Lower leg skin (tissue), 4 donors: Measurements from ENCODE around the gene OTUD3. TPM values are rescaled to one million over a fixed set of nuclear protein-coding genes. Genes with fewer than 3 reads are reported as not detected.
A peak's percentile ranks its signal among the peaks of the same experiment; 100 is the strongest.

Experiments
- DNase-seq, 2 donors: peaks; one replicate each; pipeline ENCODE4 v3.0.0-alpha.2; 2019; ENCODE audit warnings: low spot score in 2 of 2
- H3K4me3 ChIP-seq: fragments of 200-600 bp; sonication (generic); 2 replicates; pipeline ENCODE4 v1.5.1; 2017; ENCODE audit warnings: mild to moderate bottlenecking, low read depth; ENCODE audit not compliant: poor library complexity, severe bottlenecking
- POLR2A ChIP-seq, 2 donors: fragments of 450-650 bp; IDR thresholded peaks; one replicate each; pipeline ENCODE4 v1.6.1; 2016 to 2017; ENCODE audit warnings: antibody characterized with exemption in 2 of 2, mild to moderate bottlenecking in 1 of 2, moderate library complexity in 1 of 2
- WGBS, 2 donors: methylation state at CpG; one replicate each; pipeline ENCODE4 v1.1.5; 2018; 5-methylcytosine and 5-hydroxymethylcytosine counted together
- intact Hi-C: fragments of 100-400 bp; cut with DNase I; formaldehyde crosslinking; loops from one replicate; pipeline ENCODE4 v1.15.0; 2023; ENCODE audit warnings: low total_unique reads
- total RNA-seq, 4 donors: library from RNA; depleted of rRNA; stranded (reverse); fragments of >200 nt; gene quantifications; one replicate each; pipeline ENCODE4 v1.1.0, GENCODE V29; 2016
- TF ChIP-seq, protein P1 (sequence below), 3 donors: fragments of 450-650 bp; IDR thresholded peaks; one replicate each; pipeline ENCODE4 v1.5.1; 2016; ENCODE audit warnings: antibody characterized with exemption in 3 of 3, mild to moderate bottlenecking in 3 of 3, moderate library complexity in 2 of 3

The OTUD3 gene
- total RNA-seq, 4 donors from 2014 or later, result 4.7 to 5.9 (median 5.2) TPM

DNA sequence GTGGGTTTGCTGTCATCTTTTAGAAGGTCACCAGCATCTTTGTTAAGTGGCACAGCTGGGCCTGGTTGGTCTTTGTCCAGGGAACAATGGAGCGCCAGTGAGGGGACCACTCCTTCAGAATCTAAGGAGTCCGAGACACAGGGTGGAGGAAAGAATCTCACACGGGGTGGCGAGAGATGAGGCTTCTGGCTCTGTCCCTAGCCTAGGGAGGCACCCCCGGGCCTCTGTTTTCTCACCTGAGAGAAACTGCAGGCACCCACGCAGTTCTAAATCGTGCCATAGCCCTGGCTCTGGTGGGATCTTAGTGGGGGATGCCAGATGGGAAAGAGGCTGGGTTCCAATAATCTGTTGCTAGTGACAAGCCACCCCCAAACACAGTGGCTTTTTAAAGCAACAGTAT lies 52.1 kb downstream of the OTUD3 start:
- intact Hi-C loops, result no loop called here
- no peak overlapping the region for H3K4me3 ChIP-seq
- no peak for TF ChIP-seq POLR2A (IDR thresholded peaks at IDR 0.05)
- TF ChIP-seq, protein P1, sequence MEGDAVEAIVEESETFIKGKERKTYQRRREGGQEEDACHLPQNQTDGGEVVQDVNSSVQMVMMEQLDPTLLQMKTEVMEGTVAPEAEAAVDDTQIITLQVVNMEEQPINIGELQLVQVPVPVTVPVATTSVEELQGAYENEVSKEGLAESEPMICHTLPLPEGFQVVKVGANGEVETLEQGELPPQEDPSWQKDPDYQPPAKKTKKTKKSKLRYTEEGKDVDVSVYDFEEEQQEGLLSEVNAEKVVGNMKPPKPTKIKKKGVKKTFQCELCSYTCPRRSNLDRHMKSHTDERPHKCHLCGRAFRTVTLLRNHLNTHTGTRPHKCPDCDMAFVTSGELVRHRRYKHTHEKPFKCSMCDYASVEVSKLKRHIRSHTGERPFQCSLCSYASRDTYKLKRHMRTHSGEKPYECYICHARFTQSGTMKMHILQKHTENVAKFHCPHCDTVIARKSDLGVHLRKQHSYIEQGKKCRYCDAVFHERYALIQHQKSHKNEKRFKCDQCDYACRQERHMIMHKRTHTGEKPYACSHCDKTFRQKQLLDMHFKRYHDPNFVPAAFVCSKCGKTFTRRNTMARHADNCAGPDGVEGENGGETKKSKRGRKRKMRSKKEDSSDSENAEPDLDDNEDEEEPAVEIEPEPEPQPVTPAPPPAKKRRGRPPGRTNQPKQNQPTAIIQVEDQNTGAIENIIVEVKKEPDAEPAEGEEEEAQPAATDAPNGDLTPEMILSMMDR (IDR thresholded peaks at IDR 0.05), result no peak
- 66 to 74% methylated on average over 7 of the region's 7 CpGs for WGBS, 2 donors
- no peak for DNase-seq

DNA sequence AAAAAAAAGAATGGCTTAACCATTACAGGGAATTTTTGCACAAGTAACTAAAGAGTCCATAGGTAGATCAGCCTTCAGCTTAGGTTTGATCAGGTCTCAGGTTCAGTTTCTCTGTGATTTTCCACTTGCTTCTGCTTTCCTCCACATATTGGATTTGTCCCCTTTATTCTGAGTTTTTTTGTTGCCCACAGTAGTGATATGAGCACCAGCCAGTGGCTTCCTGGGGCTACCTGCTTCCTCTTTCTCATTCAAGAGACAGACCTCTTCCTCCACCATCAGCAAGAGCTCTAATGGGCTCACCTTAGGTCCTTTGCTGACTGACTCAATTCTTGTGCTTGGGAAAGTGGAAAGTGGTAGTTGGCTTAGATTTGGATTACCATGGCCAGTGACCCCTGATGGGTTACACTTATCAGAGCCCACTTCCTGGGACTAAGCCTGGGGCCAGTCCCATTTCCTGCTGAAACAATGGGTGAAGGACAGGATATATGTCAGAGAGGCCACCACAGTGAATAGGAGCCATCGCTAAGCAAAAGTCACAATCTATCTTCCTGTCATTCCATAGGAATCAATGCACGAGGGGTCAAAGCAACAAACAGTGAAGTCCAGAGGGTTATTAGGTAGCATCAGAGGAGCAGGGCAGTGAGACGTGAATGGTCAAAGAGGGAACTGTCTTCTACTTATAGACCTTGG lies 54.0 kb downstream of the OTUD3 start:
- no peak for DNase-seq
- no peak for TF ChIP-seq POLR2A (IDR thresholded peaks at IDR 0.05)
- TF ChIP-seq, protein P1 (IDR thresholded peaks at IDR 0.05), result no peak
- H3K4me3 ChIP-seq, result no peak overlapping the region
- intact Hi-C loops, result no loop called here
- 78 to 82% methylated on average over 3 of the region's 3 CpGs for WGBS, 2 donors

- intact Hi-C loops, result no loop called here
- H3K4me3 ChIP-seq, result no peak overlapping the region
- no peak for TF ChIP-seq POLR2A (IDR thresholded peaks at IDR 0.05)
- TF ChIP-seq, protein P1 (IDR thresholded peaks at IDR 0.05), result no peak
- no peak for DNase-seq
- WGBS, 2 donors, result 74 to 94% methylated on average over 1 of the region's 1 CpG
Observed at GRCh38 chr1:19938472-19938871, 56.3 kb downstream of the OTUD3 start.

GRCh38 chr1:19940486-19941205 lies 58.5 kb downstream of the OTUD3 start:
- peak in 1 of 2 donors; percentile 50 for DNase-seq
- TF ChIP-seq, protein P1 (IDR thresholded peaks at IDR 0.05), result no peak
- TF ChIP-seq POLR2A (IDR thresholded peaks at IDR 0.05), result no peak
- intact Hi-C loops, result no loop called here
- 76 to 78% methylated on average over 7 of the region's 7 CpGs for WGBS, 2 donors
- H3K4me3 ChIP-seq, result no peak overlapping the region

GRCh38 chr1:19941206-19941568 lies 59.0 kb downstream of the OTUD3 start:
- DNase-seq, result no peak
- WGBS, 2 donors, result 73 to 89% methylated on average over 3 of the region's 3 CpGs
- TF ChIP-seq, protein P1 (IDR thresholded peaks at IDR 0.05), result no peak
- no peak for TF ChIP-seq POLR2A (IDR thresholded peaks at IDR 0.05)
- intact Hi-C loops, result no loop called here
- no peak overlapping the region for H3K4me3 ChIP-seq
